ENCODE data around the gene MICAL3.
A peak's percentile ranks its signal among the peaks of the same experiment; 100 is the strongest.

The MICAL3 gene

GRCh38 chr22:17808693-17809403, 215.5 kb downstream of the MICAL3 start:
- DNase-seq, result peak; percentile 12

DNA sequence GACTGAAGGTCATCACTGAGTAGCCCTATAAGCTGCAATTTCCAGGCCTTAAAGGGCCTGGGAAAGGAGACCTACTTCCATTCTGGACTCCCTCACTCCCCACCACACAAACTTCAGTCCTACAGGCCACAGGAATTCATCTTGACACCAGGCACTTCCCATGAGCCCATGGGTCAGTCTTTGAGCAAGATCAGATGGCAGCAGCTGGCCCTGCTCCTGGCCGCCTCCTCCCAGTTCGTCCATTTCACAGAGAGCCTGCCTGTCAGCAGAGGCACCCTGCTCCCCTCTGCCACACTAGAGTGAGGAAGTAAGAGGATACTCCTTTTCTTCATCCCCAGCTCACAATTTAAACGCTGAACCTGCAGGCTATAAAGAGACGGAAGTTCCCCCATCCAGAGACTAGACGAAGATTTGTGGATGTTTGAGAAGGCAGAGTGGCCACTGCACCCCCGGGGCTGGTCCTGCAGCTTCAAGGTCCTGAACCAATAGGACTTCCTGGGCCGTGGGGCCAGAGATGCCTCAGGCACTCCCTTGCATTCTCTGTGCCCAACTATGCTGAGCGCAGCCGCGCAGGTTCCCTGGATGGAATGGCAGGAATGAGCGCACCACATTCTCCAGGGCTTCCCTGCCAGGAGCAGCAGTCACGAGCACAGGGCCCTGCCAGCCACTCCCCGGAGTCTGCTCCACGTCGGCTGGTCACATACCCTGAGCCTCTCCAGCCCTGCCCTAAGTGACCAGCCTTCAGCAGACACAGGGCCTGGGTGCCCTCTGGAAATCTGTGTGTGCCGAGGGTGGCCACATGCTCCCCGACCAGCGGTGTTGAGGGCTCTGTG, 216.6 kb downstream of the MICAL3 start:
- DNase-seq, result no peak

DNA sequence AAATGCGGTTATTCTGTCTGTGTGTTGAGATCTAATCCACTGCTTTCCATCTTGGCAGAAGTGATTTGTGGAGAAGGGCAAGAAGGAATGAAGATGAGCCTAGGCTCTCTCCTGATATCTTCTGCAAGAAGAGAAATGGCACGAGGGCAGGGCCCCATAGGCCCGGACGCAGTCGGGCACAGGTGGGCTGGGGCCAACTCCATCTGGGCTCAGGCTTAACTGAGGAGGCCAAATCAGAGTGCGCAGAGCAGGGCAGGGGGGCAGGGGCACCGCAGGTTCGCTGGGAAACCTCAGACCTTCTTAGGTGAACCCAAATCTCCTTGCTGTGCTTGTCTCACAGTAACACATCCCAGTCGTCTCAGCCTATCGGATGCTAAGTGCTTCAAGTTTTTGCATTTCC, 217.3 kb downstream of the MICAL3 start:
- DNase-seq, result no peak

DNA sequence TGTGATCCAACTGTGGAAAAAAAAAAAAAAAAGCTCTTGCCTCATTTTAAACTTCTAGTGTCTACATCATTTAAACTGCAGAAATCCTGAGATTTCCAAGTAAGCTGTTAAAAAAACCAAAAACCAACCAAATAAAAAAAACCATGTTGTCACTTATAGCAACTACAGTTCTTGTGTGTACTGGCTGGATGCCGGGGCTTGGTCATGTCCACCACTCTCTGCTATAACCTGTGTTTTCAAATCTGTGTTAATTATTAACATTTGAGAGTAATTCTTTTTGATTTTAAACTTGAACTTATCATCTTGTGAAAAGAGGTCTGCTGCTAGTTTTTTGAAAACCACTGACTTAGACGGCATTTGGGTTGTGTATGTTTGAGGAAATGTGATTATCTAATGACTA, 217.9 kb downstream of the MICAL3 start:
- DNase-seq, result no peak

GRCh38 chr22:17804331-17805080, 219.9 kb downstream of the MICAL3 start:
- DNase-seq, result no peak

DNA sequence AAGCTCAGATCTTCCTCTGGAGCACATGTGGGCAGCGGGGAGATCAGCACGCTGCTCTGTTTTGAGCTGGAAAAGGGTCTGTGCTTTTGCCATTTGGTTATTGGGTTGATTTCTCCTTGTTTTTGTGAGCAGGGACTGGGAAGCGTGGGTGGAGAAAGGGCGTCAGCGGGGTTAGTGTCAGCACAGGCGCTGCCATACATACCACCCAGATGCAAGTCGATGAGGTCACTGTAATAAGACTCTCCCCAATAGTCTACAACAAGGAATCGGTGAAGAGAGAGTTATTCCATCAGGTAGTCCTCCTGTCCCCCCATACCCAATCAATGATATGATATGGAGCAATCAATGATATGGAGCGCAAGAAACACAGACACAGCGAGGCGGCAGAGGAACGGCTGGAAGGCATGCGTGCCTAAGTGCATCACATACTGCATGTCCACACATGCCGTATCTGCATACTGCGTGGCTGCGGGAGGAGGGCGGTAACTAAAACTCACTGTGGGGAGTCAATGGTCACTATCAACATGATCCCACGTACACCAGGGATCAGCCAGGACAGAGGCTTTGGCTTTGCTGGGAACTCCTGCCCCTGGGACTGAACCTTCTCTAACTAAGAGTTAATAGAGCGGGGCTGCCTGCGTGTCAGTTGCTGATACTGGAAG, 220.6 kb downstream of the MICAL3 start:
- DNase-seq, result no peak

- no peak for DNase-seq
These were observed 221.5 kb downstream of the MICAL3 start for GRCh38 chr22:17802822-17803221.

DNA sequence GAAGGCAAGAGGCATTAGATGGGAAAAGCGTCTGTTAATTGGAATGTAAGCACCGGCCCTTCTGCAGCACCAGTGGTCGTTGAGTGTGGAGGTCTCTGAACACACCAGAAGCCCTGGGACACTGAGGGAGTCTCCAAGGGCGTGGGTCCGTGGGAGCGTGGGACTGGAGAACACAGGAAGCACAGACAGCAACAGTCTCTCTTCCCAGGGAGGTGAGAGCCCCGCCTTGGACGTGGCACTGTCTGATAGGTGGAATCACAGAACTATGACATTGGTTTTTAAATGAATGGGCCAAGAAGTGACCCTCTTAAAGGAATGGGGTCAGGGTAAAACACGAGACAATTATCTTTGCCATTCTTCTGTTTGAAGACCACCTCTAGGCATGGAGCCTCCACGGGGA, 221.9 kb downstream of the MICAL3 start:
- no peak for DNase-seq

GRCh38 chr22:17797721-17798559, 226.4 kb downstream of the MICAL3 start:
- no peak for DNase-seq

DNA sequence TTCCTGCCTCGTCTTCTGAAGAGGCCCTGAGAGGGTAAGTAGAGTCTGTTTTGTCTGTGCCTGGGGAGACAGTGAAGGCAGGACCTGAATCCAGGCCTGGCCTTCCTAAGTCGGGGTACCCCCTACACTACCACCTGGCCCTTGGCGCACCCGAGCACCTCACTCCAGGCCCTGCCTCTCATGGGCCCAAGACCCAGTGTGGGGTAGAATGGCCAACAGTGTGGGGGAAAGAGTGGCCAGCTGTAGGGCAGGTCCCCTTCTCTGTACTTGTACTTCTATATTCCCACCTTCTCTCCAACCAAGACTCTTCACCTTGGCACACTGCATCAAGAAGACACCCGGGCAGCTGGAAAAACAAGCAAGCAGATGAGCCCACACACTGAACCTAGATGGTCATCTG, 227.7 kb downstream of the MICAL3 start:
- DNase-seq, result no peak

DNA sequence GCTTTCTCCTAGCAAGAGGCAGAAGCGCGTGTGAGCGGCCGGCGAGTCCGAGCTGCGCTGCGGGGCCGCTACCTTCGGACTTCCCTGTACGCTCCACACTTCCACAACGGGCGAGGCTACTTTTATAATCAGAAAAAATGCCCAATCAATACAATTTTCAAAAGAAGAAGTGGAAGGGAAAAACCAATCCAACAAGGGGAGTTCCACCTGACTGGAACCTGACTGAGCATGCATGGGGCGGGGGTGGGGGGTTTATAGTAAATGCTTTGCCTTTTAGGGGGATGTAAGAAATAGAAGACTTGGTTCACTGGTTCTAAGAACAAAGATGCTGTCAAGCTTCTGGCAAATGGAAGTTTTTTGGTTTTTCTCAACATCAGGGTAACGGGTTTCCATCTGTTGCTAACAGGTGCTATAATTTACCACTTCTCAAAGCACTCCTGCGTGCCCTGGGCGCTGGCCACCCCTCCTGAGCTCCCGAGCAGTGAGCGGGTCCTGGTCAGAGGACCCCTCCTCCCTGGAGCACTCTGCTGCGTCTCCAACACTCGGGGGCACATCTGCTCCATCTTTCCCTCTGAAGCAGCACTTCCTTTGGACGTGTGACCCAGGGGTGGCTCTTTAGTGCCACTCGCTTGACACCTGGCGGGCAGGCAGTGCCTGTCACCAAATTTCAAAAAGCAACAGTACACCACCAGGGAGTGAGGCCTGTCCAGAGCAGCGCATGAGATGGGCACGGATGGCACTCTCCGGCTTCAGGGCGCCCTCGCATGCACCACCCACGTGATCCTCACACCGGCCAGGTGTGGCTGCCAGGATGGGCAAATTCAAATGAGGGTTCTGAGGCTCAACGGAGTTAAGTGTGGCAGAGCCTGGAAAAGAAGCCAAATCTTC, 228.5 kb downstream of the MICAL3 start:
- no peak for DNase-seq

DNA sequence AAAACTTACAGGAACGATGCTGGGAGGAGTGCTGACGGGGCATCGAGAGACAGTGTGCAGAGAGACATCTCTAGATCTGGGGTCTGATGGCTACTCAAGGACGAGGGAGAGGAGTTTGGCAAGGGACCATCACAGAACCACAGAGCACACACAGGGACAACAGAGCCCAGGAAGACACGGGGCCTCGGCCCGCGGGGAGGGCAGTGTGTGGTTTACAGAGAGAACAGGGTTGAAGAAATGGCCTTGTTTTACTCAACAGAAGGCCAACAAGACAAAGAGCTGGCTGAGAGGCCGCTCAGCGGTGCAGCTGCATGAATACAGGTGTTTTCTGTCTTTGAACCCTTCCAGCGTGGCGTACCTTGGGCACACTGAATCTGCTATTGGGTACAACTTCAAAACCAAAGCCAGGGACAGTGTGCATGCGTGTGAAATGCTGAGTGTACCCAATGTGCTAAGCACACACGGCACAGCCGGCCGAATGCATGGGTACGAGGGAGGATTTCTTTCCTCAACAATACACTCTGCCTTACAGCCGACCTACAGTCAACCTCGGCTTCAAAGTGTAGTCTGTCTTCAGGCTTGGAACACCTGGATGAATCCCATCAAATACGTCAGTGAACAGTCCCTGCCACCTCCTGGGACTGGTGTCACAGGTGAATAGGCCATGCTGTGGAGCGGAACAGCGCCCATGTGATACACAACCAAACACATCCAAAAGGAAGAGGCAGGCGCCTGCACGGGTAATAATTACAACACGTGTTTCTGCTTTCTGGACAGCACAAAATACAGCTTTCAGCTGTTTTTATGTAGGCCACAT, 229.4 kb downstream of the MICAL3 start:
- DNase-seq, result no peak

- DNase-seq, result no peak
These were observed 231.4 kb downstream of the MICAL3 start for GRCh38 chr22:17792854-17793434.

- DNase-seq, result no peak
These were observed 232.1 kb downstream of the MICAL3 start for GRCh38 chr22:17792299-17792698.

DNA sequence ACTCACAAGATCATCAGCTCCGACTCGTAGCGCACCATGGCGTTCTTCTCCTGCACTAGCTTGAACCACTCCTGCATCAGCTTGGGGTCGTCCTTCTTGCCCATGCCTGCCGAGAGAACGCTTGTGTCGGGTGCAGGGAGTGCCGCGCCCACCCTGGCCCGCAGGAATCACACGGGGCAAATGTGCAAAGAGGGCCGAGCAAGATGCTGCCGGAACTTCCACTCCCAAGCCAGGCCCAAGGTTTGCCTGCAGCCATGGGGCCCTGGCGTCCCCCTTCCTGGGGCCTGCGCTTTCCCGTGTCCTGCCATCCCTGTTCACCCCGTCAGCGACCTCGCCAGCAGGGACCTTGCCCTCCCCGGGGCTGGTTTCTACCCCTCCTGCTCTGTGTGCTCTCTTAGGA, 233.2 kb downstream of the MICAL3 start:
- DNase-seq, result no peak

- no peak for DNase-seq
These were observed 234.8 kb downstream of the MICAL3 start for GRCh38 chr22:17789379-17790200.

DNA sequence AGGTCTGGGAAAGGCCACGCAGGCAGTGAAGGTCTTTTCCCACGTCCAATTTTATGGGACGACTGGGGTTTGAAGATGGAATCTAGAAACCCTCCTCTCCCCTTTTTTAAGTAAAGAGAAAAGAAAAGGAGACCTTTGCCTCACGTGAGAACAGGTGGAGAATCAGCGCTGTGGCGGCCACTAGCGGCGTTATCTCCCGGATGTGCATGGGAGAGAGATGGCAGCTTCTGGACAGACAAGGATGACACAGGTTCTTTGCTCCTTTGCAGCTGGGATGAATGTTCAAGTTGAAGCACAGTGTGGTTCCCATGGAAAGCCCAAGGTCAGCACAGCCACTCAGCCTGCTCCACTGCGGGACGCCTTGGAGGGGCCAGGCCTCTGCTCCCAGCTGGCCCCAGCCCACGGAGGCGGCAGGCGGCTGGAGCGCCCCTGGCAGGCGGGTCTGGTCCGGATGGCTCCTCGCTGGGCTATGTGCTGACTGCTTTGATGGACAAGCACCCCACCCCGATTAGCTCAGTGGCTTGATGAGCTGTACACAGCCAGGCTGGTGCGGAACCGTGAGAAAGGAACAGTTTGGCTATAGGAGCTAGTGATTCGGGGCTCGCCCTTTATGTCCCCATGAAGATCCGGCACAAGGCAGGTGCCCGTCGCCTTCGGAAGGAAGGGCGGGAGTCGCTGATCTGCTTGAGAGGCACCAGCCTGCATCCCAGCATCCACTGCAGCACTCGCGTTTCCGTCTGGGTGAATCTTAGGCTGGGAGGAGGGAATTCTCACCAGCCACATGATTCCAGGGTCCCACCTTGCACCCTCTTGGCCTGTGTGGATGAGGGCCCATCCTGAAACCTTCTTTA, 235.6 kb downstream of the MICAL3 start:
- DNase-seq, result no peak

Data from fibroblast of upper back skin (primary cell).